Suppressor macrophage (primary cell): ENCODE data around the gene CAPN5.
A peak's percentile ranks its signal among the peaks of the same experiment; 100 is the strongest.

Source experiments
- DNase-seq, 4 experiments: peaks; one replicate each; pipeline ENCODE4 v3.0.0-alpha.2; 2020 to 2022

The CAPN5 gene

DNA sequence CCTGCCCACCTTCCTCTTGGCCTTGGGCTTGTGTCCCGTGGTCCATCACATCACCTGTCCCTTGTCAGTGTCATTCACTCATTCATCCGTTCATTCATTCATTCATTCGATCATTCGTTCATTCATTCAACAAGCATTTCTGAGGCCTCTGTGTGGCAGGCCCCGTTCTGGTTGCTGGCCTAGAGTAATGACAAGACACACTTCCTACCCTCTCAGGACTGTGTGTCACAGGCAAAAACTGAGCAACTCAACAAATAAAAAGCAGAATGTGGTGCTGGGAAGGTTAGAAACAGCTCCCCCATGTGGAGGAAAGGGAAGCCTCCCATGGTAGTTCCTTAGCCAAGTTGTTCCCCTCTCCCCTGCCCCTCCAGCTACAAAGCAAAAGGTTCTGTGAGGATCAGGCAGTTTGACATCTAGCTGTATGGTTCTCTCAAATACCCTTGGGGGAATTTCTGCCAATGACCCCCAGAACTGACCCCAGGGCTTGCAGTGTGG lies 34.3 kb downstream of the CAPN5 start:
- DNase-seq: peak; percentile 31 to 61 (median 58)

DNA sequence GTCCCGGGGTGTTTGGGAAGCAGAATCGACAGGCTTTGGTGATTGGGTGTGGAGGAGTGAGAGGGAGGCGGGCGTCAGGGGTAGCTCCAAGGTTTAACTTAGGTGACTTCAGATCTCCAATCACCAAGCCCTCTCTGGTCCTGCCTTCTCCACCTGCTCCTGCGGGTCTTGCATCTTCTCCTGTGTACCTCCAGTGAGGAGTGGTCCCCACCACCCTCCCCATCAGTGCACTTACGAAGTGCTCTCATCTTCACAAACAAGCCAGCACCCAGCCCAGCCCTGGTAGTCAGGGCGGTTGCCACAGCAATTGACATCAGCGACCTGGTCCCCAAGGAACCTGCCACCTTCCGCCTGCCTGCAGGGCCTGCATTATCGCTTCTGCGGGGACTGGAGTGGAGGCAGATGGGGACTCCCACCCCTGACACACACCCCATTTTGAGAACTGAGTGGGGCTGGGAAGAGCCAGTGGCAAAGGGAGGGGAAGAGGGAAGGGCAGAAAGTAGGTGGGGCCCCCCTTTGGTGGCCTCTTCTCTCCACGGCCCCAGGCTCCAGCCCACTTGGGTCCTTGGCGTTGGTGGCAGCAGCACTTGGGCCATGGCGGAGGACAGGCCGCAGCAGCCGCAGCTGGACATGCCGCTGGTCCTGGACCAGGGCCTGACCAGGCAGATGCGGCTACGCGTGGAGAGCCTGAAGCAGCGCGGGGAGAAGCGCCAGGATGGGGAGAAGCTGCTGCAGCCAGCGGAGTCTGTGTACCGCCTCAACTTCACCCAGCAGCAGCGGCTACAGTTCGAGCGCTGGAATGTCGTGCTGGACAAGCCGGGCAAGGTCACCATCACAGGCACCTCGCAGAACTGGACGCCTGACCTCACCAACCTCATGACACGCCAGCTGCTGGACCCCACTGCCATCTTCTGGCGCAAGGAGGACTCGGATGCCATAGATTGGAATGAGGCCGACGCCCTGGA lies 35.8 kb downstream of the CAPN5 start, which contains the start of gene OMP:
Gene OMP, plus strand, starts transcription at position 595 of the 965 bp plus-strand sequence. Its CDS starts 0 bp downstream, at position 595.
- DNase-seq: no peak

DNA sequence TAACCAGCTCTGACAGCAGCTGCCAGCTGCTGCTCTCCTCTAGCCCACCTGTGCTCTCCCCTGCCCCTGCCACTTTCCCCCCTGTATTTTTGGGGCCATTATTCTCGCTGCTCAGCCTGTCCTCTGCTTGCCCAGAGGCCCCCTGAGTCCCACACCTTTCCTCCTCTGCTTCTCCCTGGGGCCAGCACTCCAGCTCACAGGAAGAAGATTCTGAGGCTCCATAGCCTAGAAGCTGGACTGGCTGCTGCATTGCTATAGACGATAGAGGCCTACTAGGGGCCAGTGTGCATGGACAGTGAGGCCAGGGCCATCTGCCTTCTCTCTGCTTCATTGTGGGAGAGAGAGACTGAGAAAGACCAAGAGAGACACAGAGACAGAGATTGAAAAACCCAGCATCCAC lies 36.5 kb downstream of the CAPN5 start:
- no peak for DNase-seq

DNA sequence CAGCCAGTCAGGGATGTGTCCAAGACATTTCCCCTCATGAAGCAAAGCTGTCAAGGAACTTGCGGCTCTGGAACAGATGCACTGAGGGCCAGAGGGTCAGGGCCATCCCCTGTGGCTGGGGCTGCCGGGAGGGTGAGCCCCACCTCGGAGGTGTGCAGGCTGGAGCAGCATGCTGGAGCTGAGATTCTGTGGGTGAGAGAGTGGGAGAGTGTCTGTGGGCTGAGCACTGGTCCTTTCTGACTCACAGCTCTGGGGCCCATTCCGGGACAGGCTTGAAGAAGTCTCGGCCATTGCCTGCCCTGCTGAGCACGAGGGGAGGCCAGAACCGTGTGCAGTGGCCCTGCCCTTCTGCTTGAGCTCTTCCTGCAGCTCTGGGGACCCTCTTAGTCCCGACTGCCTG lies 38.0 kb downstream of the CAPN5 start:
- no peak for DNase-seq

DNA sequence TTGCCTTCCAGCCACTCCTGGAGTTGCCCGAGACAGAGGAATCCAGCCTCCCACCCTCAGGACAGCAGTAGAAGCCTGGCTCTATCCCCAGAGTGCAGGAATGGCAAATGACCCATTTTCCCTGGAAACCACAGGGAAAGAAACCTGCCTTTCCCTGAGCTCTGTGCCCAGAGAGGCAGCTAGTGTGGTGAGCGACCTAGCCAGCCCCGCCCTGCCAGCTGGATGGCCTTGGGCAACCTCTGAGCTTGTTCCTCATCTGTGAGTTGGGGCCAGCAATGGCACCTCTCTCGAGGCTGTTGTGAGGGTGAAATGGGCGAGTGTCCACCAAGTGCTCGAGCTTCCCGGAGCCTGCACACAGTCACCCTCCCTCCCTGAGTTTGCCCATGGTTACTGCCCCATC lies 39.5 kb downstream of the CAPN5 start:
- DNase-seq: peak; percentile 16 to 58 (median 30)

DNA sequence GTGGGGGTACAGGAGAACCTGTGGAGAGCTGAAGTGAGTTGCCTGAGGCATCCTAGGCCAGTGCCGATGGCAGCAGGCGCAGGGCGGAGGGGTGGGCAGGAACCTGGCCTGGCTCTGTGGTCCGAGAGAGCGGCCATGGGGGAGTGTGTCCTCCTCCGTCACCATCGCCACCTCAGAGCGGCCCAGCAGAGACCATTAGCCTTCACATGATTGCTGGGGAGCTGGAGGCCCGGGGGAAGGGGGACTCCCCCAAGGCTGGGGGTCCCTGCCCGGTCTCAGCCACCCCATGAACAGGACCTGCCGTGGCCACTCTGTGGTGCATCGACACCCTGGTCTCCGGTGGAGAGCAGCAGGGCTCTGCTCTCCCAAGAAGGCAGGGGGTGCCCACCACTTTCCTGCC lies 40.0 kb downstream of the CAPN5 start:
- DNase-seq: no peak

DNA sequence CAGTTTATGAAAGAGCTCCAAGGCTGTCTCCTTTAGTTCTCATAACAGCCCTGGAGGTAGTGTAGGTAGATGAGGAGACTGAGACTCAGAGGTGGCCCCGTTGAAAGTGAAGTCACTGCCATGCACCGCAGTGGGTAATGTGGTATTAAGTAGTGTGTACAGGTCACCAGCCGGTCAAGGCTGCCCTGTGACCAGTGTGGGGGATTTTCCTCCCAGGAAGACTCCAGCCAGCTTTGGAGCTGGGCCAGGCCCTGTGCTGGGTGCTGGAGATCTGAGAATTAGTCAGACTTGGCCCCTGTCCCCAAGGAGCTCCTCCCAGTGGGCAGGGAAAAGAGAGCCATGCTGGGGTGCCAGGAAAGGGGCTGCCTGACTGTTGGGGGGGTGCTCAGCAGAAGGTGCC lies 41.2 kb downstream of the CAPN5 start:
- DNase-seq: no peak

DNA sequence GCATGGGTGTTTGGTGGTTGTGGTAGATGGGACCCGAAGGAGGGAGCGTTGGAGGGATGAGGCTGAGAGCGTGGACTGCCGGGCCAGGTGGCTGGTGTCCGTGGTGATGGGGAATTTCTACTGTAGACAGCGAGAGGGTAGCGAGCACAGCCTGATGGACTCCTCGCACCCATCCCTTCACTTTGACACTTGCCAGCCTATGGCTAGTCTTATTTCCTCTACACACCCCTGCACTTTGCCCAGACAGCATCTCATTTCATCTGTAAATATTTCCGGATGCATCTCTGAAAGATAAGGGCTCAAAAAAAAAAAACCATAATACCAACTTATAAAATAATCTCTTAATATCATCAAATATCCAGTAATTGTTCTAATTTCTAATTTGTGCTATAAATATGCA lies 41.7 kb downstream of the CAPN5 start:
- no peak for DNase-seq

DNA sequence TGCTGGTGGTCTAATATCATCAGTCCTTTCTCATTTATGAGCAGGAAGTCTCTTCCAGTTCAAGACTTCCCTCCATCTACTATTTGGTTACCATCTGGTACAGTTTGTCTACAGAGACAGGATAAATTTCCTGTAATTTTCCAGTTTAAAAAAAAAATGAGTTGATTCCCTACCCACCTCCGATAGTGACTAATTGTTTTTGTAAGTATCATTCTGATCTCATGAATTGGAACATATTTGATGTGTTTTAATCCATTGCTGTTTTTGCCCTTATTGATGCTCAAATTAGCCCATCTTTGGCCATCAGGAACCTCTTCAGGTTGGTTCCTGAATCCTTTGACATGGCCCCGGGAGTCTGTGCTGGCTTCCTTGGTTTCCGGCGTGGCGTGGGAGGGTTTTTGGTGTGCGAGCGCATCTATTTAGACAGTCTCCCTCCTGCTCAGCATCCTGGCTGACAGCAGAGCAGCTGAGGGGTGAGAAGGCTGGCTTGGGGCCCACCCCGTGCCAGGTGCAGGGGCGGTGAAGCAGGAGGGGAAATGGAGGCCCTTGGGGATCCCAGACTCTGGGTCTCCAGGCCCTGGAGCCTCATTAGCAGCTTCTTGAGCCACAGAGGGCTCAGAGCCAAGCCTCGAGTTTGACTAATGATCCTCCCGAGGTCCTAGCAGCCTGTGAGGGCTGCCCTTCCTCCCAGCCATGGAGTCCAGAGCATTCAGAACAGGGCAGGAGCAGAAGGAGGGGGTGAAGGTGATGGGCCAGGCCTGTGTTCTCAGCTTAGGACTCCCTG lies 42.7 kb downstream of the CAPN5 start:
- no peak for DNase-seq

DNA sequence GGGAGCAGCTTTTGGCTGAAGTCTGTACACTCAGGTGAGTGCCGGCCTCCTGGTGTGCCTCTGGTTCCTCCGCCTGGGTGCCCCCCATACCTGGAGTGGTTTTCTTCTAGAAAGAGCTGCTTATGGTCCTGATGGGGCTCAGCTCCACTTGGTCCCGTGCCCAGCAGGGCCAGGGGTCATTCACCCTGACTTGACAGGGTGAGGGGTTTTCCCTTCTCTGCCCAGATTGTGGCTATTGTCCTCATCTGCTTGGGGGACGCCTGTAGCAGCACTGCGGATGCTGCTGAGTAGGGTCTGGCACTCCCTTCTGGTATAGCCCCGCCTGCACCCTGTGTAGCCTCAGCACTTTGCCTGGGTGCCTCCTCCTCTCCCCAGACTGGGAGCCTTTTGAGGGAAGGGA lies 44.1 kb downstream of the CAPN5 start:
- DNase-seq: no peak

DNA sequence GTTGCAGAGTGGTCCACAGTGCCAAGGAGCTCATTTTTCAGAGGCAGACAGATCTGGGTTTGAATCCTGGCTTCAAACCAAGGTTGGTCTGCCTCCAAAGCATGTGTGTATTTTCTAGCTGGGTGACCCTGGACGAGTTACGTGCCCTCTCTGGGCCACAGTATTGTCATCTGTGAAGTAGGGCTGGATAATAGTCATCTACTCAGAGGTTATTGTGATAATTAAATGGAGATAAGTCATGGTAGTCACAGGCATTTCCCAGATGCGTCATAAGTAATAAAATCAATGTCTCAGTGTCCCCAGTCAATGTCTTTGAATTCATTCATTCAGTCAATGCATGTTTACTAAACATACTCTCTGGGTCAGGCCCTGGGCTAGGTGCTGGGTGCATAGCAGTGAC lies 44.5 kb downstream of the CAPN5 start:
- DNase-seq: no peak

DNA sequence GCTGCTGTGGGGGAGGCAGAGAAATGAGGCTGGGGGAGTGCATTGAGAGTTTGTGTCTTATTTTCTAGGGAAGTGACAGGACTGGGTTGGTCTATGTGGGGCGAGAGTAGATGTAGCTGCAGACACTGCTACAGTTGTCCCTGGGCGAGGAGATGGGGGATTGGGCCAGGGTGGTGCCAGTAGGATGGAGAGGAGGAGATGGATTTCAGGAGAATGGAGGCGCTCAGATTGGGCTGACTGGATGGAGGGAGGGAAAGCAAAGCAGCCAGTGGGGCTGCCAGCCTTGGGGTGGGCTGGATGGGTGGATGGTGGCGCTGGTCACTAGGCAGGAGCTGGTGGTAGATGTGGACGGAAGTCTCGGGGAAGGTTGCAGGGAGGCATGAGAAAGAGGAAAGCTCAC lies 45.2 kb downstream of the CAPN5 start:
- no peak for DNase-seq

DNA sequence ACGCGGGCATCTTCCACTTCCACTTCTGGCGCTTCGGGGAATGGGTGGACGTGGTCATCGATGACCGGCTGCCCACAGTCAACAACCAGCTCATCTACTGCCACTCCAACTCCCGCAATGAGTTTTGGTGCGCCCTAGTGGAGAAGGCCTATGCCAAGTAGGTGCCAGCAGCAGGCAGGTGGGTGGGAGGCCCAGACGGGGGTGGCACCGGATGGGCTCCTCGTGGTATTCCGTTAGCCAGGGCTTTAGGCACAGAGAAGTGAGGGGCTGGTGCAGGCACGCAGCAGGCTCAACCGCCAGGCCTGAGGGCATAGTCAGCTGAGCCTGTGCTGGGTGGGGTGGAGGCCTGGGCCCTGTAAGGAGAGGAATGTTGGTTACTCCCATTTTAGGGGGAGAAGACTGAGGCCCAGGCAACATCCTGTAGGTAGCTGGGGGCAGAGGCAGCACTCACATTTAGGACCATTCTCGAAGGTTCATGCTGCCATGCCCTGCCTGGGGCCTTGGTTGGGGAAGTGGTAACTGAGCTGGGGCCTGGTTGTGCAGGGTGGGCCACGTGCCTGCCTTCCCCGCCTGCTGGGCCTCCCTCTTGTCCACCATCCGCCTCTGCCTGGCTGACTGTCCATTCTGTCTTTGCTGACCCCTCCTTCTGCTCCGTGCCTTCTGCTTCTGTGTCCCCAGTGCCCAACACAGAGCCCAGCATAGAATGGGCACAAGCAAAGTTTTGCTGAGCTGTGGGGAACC lies 46.0 kb downstream of the CAPN5 start:
- no peak for DNase-seq

DNA sequence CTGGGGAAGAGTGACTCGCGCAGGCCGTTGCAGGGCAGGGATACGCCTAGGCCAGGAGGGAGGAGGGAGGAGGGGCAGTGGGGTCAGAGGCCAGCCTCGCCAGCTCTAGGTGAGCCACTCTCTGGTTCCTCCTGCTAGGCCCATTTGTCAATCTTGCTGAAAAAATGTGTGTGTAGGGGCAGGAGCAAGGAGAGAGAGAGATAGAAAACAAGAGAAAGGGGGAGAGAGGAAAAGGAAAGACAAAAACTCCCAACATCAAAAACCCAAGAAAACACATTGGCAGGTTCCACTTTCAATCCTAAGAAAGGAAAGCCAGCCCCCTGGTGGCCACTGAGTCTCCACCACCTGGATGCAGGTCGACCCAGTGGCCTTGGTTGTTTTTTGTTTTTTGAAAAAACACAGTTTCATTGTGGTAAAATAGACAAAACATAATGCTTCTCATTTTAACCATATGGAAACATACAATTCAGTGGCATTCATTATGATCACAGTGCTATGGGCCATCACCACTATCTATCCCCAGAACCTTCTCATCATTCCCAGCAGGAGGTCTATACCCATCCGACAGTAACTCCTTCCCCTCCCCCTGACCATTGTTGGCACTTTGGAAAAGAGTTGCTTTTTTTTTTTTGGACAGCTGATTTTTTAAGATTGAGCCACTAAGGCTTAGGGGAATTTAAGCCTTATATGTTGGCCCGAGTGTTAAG lies 46.8 kb downstream of the CAPN5 start:
- peak; percentile 39 to 49 (median 44) for DNase-seq

DNA sequence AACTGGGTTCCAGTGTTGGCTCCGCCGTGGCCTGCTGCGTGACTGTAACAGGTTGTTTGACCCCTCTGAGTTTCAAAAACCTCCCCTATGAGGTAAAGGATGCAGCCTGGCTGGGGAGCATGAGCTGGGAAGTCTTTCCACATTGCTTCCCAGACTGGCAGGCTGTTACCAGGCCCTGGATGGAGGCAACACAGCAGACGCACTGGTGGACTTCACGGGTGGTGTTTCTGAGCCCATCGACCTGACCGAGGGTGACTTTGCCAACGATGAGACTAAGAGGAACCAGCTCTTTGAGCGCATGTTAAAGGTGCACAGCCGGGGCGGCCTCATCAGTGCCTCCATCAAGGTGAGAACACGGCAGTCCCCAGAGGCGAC lies 47.3 kb downstream of the CAPN5 start:
- DNase-seq: no peak

DNA sequence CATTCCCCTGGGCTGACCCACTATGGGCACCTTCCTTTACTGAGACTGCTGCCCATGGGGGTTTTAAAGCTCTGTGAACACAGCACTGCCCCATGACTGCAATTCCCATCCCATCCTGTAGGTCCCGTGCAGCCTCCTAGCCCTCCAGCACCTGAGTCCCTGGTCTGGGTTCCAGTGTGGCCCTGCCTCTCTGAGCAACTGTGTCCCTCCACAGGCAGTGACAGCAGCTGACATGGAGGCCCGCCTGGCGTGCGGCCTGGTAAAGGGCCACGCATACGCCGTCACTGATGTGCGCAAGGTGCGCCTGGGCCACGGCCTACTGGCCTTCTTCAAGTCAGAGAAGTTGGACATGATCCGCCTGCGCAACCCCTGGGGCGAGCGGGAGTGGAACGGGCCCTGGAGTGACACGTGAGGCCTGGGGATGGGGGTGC lies 48.4 kb downstream of the CAPN5 start:
- no peak for DNase-seq

DNA sequence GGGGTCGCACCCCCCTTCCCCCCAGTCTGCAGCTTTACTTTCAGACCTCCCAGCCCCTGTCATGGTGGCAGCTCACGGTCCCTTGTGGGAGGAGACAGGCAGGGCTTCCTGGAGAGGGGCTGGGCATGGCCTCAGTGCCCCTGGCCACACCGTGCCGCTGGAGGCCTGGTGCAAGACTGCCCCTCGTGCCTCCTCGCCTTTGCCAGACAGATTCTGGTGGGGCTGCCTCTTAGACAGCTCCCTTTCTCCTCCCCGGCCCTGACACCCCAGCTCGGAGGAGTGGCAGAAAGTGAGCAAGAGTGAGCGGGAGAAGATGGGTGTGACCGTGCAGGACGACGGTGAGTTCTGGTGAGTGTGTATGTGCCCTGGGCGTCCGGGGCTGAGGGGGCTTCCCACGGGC lies 49.2 kb downstream of the CAPN5 start:
- no peak for DNase-seq

DNA sequence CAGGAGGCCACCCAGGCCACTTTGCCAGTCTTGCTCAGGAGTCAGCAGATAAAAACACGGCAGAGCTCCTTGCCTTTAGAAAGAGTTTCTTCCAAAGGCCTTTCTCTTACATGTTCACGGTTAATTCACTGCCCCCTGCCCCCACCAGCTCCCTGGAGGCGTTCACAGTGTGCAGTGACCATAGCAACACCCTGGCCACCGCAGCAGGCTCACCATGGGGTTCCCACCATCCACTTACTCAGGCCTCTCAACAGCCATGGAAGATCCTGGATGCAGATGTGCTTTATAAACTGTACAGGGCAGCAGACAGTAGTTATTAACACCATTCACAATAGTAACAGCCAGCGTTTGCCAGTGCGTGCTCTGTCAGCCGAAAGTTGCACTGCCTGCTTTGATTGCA lies 50.7 kb downstream of the CAPN5 start:
- no peak for DNase-seq

DNA sequence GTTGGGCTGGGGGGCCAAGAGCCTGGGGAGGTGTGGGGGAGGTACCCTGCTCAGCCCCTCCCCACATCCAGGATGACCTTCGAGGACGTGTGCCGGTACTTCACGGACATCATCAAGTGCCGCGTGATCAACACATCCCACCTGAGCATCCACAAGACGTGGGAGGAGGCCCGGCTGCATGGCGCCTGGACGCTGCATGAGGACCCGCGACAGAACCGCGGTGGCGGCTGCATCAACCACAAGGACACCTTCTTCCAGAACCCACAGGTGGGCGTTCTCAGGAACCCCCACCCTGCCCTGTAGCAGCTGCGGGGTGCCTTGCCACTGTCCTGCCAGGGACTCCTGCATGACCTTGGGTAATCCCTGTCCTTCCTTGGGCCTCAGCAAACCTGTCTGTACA lies 51.3 kb downstream of the CAPN5 start:
- no peak for DNase-seq

DNA sequence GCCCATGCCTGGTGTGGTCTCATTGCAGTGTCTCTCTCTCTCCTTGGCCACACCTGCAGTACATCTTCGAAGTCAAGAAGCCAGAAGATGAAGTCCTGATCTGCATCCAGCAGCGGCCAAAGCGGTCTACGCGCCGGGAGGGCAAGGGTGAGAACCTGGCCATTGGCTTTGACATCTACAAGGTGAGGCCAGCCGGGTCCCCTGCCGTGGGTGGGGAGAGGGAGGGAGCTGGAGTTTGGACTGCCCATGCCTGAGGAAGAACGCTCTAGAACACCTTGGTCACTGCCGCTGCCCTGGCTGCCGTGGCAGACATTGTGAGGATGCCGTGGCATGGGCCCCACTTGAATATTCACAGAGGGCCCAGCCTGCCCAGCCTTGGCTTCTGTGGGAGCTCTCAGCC lies 52.2 kb downstream of the CAPN5 start:
- DNase-seq: no peak

DNA sequence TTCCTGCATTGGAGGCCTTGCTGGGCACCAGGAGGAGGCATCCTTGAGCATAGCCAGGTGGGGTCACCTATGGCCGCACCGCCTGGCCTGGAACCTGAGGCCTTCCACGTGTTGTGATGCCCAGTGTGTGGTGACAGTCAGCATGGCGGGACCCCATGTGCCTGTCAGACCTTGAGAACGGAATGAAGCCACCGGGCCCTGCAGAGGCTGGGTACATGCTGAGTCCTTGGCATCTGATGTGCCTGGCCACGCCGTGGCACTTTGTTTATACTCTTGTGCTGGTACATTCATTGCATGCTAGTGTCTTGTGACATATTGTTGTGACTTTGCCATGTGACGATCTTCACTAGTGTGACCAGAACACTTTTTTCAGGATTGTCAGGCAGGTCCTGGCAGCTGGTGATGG lies 52.8 kb downstream of the CAPN5 start:
- no peak for DNase-seq

DNA sequence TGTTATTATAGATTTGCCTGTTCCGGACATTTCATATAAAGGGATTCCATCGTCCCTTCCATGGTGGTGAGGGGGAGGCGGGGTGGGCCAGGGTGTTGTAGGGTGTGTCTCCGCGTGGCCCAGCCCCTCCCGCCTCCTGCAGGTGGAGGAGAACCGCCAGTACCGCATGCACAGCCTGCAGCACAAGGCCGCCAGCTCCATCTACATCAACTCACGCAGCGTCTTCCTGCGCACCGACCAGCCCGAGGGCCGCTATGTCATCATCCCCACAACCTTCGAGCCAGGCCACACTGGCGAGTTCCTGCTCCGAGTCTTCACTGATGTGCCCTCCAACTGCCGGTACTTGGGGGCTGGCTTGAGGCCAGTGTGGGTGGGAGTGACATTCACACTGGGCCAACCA lies 53.8 kb downstream of the CAPN5 start:
- no peak for DNase-seq
